Loucy (cell line): Measurements from ENCODE around the gene TSGA10.

ENCODE experiments used
- CTCF ChIP-seq: fragments of 200-600 bp; sonication (generic); conservative IDR thresholded peaks from 2 replicates; pipeline ENCODE4 v1.5.1; 2014; ENCODE audit warnings: mild to moderate bottlenecking, antibody characterized with exemption, low read length
- EZH2phosphoT487 ChIP-seq: fragments of 200-600 bp; IDR thresholded peaks from 2 replicates; pipeline ENCODE4 v1.6.1; 2018; ENCODE audit warnings: antibody characterized with exemption, mild to moderate bottlenecking, moderate library complexity, borderline replicate concordance

GRCh38 chr2:99028558-99028957, 126.2 kb downstream of the TSGA10 start:
- TF ChIP-seq CTCF (no peak), EZH2phosphoT487 (no peak)
